Renal cortical epithelial cell (primary cell): Measurements from ENCODE around the gene FOXR1. TPM values are rescaled to one million over a fixed set of nuclear protein-coding genes. Genes with fewer than 3 reads are reported as not detected.
"Not testable (repeated sequence)": the region's sequence is repeated elsewhere in the genome, so short reads cannot be mapped to it uniquely, and the experiment has no call there.

ENCODE experiments used
- DNase-seq: peaks from one replicate; pipeline ENCODE4 v3.0.0-alpha.2; 2011; ENCODE audit warnings: low read depth
- total RNA-seq: library from RNA; depleted of rRNA; stranded (reverse); fragments of >200 nt; gene quantifications from 2 replicates; pipeline ENCODE4 v1.2.3, GENCODE V29; 2014

Gene FOXR1
- total RNA-seq, 1 donor from 2014 or later = not detected

DNA sequence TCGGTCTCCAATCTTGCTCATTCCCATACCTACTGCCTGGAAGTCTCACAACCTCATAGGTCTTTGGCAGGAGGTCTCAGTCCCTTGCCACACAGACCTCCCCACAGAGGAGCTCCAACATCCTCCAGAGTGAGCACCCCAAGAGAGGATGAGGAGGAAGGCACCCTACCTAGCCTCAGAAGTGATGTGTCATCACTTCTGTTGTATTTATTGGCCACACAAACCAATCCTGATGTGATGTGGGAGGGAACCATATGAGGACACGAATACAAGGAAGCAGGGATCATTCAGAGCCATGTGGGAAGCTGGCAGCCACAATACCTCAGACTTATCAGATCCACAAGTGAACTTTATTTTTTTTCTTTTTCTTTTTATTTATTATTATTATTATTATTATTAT, 24.5 kb upstream of the FOXR1 start:
- no peak for DNase-seq

GRCh38 chr11:118948000-118948399, 23.6 kb upstream of the FOXR1 start:
- DNase-seq = no peak

DNA sequence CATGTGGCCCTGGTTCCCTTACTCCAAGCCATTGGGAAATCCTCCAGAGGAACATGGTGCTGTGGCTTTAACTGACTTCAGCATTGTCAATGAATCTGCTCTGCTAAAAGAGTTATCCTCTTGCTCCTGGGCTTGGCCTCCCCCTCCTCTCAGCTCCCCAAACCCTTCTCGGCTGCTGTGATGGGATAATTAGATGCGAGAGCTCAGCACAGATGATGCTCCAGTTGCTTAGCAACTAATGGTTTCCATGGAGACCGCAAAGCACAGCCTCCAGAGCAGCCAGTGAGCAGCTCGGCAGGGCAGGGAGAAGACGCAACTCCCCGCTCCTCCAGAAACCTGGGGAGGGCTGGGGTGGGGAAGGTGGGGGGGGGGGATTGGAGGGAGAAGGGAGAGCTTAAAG, 18.3 kb upstream of the FOXR1 start:
- DNase-seq = no peak

DNA sequence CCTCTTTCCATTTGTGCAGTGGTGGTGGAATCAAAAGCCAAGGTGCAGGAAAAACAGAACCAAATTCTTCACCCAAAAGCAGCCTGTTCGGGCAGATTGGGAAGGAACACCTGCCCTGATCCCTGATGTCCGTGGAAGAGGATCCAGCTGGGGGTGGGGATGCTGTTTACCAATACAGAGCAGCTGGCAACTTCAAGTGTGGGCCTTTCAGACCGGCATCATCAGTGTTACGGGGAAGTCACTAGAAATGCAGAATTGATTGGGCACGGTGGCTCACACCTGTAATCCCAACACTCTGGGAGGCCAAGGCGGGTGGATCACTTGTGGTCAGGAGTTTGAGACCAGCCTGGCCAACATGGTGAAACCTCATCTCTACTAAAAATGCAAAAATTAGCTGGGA, 17.6 kb upstream of the FOXR1 start:
- DNase-seq = not testable (repeated sequence)

GRCh38 chr11:118956094-118956846, 15.3 kb upstream of the FOXR1 start, which contains the start of gene UPK2:
TSS of gene UPK2 (plus strand) at chr11:118956298. CDS start at chr11:118956351, 53 bp downstream.
- peak; percentile 48 for DNase-seq

DNA sequence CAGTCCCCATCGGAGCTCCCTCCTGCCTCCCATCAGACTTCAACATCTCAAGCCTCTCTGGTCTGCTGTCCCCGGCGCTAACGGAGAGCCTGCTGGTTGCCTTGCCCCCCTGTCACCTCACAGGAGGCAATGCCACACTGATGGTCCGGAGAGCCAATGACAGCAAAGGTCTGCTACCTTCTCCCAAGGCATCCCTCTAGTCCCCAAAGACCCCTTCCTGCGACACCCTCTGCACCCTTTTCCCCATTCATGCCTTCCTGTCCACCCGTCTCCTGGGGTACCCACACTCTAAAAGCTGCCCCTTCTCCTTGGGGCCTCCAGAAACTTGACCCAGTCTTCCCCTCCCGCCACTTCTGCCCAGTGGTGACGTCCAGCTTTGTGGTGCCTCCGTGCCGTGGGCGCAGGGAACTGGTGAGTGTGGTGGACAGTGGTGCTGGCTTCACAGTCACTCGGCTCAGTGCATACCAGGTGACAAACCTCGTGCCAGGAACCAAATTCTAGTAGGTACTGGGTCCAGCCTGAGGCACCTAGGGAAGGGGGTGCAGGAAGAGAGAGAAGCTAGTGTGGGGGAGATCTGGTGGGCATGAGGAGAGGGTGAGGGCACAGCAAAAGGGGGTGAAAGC, 14.6 kb upstream of the FOXR1 start:
- no peak for DNase-seq

DNA sequence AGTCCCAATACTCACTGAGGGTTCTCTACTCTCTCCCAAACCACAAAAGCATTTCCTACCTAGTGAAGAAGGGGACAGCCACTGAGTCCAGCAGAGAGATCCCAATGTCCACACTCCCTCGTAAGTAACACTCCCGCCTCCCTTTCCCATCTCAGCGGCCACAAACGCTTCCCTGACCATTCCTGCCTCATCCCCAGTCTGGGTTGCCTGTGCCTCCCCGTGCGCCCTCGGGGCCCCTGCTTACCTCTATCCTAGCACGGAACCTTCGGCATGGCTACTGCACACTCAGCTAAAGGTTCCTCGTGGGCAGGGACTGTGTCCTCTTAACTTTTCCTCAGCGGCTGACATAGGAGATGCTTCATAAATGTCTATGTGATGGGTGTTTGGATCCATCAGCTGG, 14.0 kb upstream of the FOXR1 start:
- no peak for DNase-seq

DNA sequence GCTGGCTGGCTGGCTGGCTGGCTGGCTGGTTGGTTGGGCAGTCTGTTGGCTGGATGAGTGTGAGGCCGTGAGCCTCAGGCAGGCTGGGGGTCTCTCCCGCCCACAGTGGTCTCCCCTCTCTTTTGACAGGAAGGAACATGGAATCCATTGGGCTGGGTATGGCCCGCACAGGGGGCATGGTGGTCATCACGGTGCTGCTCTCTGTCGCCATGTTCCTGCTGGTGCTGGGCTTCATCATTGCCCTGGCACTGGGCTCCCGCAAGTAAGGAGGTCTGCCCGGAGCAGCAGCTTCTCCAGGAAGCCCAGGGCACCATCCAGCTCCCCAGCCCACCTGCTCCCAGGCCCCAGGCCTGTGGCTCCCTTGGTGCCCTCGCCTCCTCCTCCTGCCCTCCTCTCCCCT, 13.6 kb upstream of the FOXR1 start:
- no peak for DNase-seq

DNA sequence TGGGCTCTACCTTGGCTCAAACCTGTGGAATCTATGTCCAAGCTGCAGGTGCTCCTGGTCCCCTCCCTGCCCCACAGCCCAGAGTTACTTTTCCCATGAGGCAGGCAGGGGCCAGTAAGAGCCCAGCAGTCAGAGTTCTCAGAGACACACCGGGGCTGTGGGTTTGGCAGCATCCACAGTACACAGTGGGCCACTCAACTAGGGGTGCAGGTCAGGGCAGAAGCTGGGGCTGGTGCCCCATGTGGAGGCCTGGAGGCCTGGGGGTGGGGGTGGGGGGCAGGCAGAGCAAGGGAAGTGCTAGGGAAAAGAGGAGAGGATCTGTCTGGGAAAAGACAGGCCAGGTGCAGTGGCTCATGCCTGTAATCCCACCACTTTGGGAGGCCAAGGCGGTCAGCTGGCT, 13.0 kb upstream of the FOXR1 start:
- no peak for DNase-seq

DNA sequence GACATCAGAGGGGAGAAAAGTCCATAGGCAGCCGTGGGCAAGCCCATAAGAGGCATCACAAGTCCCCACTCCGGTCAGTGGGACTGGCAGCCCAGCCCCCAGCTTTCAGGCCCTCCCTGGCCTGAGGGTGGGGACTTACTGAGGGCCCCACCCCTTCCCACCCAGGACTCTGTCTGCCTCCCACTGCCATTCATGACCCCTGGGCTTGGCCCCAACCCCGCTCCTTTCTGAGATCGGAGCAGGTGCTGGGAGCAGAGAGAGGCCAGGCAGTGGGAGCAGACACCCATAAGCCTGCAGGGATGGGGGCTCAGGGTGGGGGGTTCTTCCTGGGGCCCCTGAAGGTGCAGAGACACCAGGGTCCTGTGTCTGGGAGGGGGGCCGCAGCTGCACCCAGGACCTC, 10.4 kb upstream of the FOXR1 start:
- DNase-seq = no peak

DNA sequence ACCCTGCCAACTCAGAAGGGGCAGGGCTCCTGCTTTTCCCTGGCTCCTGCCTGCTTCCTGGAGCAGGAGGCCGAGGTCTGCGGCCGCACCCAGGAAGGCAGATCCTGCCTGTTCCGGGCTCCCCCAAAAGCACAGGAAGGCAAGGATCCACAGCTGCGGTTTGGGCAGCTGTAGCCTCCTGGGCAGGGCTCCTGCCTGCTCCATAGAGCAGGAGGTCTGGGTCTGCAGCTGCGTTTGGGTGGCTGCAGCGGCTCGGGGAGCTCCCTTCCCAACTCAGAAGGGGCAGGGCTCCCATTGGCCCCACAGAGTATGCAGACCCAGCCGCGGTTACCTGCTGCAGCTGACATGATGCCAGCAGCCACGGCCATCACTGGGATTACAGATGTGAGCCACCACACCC, 10.0 kb upstream of the FOXR1 start:
- DNase-seq = no peak

DNA sequence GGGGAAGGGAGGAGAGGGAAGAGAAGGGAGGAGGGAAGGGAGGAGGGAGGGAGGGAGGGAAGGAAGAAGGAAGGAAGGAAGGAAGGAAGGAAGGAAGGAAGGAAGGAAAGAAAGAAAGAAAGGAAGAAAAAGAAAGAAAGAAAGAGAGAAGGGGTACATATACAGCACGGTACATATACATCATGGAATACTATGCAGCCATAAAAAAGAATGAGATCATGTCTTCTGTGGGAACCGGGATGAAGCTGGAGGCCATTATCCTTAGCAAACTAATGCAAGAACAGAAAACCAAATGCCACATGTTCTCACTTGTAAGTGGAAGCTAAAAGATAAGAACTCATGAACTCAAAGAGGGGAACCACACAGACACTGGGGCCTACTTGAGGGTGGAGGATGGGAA, 2.1 kb upstream of the FOXR1 start:
- not testable (repeated sequence) for DNase-seq

DNA sequence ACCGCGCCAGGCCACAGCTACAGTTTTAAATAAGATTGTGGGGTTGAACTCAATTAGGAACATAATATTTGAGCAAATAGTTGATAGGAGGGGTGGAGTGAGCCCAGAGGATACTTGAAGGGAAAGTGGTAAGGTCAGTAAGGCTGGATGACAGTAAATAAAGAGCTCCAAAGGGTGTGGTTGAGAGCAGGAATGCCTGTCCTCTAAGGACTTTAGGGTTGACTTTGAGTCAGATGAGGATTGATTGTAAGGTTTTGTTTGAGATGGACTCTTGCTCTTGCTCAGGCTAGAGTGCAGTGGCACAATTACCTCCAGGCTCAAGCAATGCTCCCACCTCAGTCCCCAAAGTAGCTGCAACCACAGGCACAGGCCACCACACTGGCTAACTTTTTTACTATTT, 2.4 kb downstream of the FOXR1 start:
- no peak for DNase-seq

GRCh38 chr11:118975771-118976709, 4.5 kb downstream of the FOXR1 start:
- peak; percentile 9 for DNase-seq

DNA sequence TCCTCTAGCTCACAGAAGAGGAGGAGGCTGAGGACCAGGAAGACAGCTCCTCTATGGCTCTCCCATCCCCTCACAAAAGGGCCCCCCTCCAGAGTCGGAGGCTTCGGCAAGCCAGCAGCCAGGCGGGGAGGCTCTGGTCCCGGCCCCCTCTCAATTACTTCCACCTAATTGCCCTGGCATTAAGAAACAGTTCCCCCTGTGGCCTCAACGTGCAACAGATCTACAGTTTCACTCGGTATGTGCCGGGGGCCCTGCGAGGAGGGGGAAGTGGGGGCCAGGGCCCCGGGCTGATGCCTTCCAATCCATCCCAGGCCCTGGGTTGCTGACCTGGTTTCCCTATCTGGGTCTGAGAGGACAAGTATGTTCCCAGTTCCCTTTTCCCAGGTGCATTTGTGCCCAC, 7.9 kb downstream of the FOXR1 start:
- no peak for DNase-seq

- DNase-seq = no peak
Observed at GRCh38 chr11:118980191-118980881, 8.8 kb downstream of the FOXR1 start.

GRCh38 chr11:118984337-118984736, 12.8 kb downstream of the FOXR1 start:
- DNase-seq = not testable (repeated sequence)

DNA sequence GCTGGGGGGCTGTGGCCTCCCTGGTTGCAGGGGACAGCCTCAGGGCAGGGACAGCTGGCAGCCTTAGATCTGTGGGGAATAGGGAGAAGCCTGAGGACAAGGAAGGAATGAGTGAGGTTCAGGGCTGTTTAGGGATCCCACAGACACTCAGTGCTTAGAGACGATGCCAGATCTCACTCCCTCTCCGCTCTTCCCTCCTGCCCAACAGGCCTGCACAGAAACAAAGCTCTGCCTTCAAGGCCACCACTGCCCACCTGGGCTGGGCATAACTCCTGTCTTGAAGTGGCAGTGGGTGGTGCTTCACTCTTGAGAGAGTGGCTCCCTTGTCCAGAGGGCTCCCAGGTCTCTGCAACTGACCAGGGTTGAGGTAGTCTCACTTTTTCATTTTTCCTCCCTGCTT, 13.3 kb downstream of the FOXR1 start:
- no peak for DNase-seq

DNA sequence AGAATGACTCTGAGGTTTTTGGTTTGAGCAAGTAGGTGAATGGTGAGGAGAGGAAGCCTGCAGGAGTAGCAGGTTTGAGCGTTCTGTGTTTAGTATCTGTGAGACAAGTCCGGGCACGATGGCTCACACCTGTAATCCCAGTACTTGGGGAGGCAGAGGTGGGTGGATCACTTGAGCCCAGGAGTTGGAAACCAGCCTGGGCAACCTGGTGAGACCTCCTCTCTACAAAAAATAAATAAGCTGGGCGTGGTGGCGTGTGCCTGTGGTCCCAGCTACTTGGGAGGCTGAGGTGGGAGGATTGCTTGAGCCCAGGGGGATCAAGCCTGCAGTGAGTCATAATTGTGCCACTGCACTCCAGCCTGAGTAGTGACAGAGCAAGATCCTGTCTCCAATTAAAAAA, 16.7 kb downstream of the FOXR1 start:
- no peak for DNase-seq

- not testable (repeated sequence) for DNase-seq
Observed at GRCh38 chr11:118991486-118992038, 20.0 kb downstream of the FOXR1 start.

GRCh38 chr11:118996926-118997626, 25.5 kb downstream of the FOXR1 start:
- no peak for DNase-seq
